HG03095 (cell line): ENCODE results near the gene FETUB.

ENCODE experiments used
- ATAC-seq: cut with Tn5 transposase; IDR thresholded peaks from one replicate; pipeline ENCODE4 v1.9.1; 2021; ENCODE audit warnings: moderate library complexity; ENCODE audit not compliant: unreplicated experiment

Gene FETUB, protein sequence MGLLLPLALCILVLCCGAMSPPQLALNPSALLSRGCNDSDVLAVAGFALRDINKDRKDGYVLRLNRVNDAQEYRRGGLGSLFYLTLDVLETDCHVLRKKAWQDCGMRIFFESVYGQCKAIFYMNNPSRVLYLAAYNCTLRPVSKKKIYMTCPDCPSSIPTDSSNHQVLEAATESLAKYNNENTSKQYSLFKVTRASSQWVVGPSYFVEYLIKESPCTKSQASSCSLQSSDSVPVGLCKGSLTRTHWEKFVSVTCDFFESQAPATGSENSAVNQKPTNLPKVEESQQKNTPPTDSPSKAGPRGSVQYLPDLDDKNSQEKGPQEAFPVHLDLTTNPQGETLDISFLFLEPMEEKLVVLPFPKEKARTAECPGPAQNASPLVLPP

GRCh38 chr3:186639778-186640472 is at the start of gene FETUB:
Gene FETUB (plus strand): TSS chr3:186640399. CDS start chr3:186640461, 62 bp downstream.
- no peak for ATAC-seq

- ATAC-seq = no peak
Measured at GRCh38 chr3:186590580-186591295, 49.5 kb upstream of the FETUB start.

- no peak for ATAC-seq
Measured at GRCh38 chr3:186592682-186593081, 47.5 kb upstream of the FETUB start.

GRCh38 chr3:186593862-186594261 is 46.3 kb upstream of the FETUB start:
- ATAC-seq = no peak

- ATAC-seq = no peak
Measured at GRCh38 chr3:186594591-186595113, 45.5 kb upstream of the FETUB start.

DNA sequence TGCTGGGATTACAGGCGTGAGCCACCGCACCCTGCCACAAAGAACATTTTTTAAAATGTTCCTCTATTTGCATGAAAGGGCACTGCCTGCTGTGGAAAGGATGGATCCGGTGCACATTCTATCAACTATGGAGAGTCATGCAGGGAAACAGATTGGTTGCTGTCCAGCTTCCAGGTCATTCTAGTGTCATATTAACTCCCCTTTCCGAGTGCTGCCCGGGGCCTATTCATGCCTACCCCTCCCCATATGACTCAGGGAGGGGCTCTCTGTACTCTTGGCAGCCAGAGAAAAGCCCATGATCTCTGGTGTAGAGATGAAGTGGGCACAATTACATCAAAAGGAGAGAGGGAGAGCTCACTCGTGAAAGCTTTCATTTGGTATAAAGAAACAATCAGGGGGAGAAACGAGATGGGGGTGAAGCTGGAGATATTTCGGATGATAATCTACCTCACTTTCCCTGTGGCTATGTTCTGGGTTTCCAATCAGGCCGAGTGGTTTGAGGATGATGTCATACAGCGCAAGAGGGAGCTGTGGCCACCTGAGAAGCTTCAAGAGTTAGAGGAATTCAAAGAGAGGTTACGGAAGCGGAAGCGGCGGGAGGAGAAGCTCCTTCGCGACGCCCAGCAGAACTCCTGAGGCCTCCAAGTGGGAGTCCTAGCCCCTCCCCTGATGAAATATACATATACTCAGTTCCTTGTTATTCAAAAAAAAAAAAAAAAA is 43.5 kb upstream of the FETUB start:
- ATAC-seq = no peak

GRCh38 chr3:186598108-186598784 is 42.0 kb upstream of the FETUB start:
- ATAC-seq = no peak

GRCh38 chr3:186598794-186599141 is 41.4 kb upstream of the FETUB start:
- ATAC-seq = no peak

GRCh38 chr3:186599142-186599784 is 40.9 kb upstream of the FETUB start:
- ATAC-seq = no peak

DNA sequence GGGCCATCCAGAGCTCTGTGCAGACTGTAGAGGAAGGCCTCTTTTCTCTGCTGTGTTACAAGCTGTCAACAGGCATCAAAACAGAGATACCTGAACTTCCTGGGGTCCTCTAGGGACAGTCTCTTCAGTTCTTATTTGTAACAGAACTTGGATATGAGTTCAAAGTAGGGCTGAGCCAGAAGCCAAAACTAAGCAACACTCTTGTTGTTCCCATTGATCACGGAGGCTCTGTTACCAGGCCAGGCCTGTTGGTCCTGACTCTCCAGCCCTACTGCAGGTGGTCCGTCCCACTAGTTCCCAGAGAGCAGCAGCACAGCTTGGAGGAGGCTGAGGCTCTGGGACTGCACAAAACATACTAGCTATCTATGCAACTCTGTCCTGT is 40.4 kb upstream of the FETUB start:
- ATAC-seq = no peak

GRCh38 chr3:186600896-186601295 is 39.3 kb upstream of the FETUB start:
- ATAC-seq = no peak

- no peak for ATAC-seq
Measured at GRCh38 chr3:186603159-186603558, 37.0 kb upstream of the FETUB start.

DNA sequence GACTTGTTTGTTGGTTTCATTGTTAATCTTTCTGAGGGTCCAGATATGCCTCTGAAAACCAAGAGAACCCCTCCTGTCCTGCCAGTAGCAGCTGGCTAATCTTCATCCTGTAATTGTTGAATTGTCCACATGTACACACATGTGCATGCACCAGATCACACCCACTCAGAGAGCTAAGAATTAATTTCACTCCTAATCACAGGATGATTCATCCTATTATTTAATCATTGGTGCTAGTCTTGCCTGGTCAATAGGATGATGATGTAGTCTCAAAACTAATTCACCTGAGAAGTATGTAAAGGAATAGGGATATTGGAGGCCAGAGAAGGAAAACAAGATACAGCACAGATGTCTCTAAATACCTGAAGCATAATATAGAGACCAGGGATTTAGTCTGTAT is 35.1 kb upstream of the FETUB start:
- ATAC-seq = no peak

GRCh38 chr3:186605561-186606545 is 34.3 kb upstream of the FETUB start:
- no peak for ATAC-seq

- ATAC-seq = no peak
Measured at GRCh38 chr3:186608624-186609215, 31.5 kb upstream of the FETUB start.

DNA sequence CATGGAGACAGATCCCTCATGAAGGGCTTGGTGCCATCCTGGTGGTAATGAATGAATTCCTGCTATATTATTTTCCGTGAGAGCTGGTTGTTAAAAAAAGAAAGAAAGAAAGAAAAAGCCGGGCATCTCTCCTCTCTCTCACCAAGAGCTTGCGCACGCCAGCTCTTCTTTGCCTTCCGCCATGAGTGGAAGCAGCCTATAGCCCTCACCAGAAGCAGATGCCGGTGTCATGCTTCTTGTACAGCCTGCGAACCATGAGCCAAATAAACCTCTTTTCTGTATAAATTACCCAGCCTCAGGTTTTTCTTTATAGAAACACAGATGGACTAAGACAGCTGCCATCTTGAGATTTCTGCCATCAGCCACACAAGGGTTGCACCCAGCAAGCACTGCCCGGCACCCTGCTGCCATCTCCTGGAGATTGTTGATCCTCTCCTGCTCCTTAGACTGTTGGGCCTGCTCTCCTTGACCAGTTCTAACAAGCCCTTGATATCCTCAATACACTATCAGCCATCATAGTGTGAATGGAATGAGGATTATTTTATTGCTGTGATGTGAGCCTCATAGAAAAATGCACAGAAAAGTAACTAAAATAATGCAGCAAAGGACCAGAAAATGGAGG is 30.8 kb upstream of the FETUB start:
- no peak for ATAC-seq

DNA sequence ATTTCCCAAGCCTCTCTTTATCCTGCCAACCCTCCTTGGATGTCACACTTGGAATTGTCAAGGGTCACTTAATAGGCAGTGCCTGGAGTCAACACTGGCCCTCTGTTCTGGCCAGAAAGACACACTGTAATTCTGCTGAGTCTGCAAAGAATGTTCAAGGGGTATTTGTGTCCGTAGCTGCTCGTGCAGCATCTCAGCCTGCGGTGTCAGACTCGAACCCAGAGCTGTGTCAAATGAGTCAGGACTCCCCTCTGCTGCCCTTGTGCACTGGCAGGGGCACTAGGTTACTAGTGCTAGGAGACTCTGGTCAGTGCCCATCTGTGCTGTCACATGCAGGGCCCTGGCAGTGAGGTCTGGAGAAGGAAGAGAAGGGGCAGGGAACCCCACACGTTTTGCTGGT is 28.1 kb upstream of the FETUB start:
- no peak for ATAC-seq
